T-cell (primary cell): ENCODE measurements around the gene PLAC1. TPM values are rescaled to one million over a fixed set of nuclear protein-coding genes. Genes with fewer than 3 reads are reported as not detected.

Source experiments
- ATAC-seq, 4 experiments: fragments of 200-7000 bp in 3 of 4; fragments of 150-1000 bp in 1 of 4; cut with Tn5 transposase; replicated peaks in 1 of 4; 1 replicate in 3 of 4; 2 replicates in 1 of 4; pipeline ENCODE4 v1.10.0; 2021; ENCODE audit warnings: moderate library complexity in 3 of 4, mild to moderate bottlenecking in 2 of 4, moderate number of reproducible peaks in 1 of 4
- CTCF ChIA-PET, 2 donors: fragments of 300-600 bp; sonication (Branson Sonifier 250); formaldehyde crosslinking; loops; one replicate each; lab custom pipeline; 2022; ENCODE audit warnings: antibody characterized with exemption in 2 of 2; lab: Charles Lee
- POLR2A ChIA-PET, 2 donors: fragments of 300-600 bp; sonication (Branson Sonifier 250); formaldehyde crosslinking; loops; one replicate each; lab custom pipeline; 2022; ENCODE audit warnings: antibody characterized with exemption in 2 of 2; lab: Charles Lee
- DNase-seq, 35 experiments: peaks; one replicate each; pipeline versions ENCODE4 v3.0.0 to v3.0.0-alpha.2; 2013 to 2023
- H3K27ac ChIP-seq: one replicate; pipeline ENCODE4 v1.5.1; 2013; ENCODE audit warnings: low read length
- H3K27me3 ChIP-seq, 2 experiments: replicated peaks in 1 of 2; 1 replicate in 1 of 2; 2 replicates in 1 of 2; pipeline versions ENCODE4 v1.6.1 to v1.7.0; 2013; ENCODE audit warnings: low read length in 1 of 2, mixed read lengths in 1 of 2; ENCODE audit not compliant: control insufficient read depth in 2 of 2, insufficient read depth in 2 of 2; ENCODE audit errors: extremely low read depth in 1 of 2
- H3K36me3 ChIP-seq, 2 donors: 1 replicate in 1 of 2; 2 replicates in 1 of 2; pipeline versions ENCODE4 v1.6.1 to v1.7.0; 2013; ENCODE audit warnings: low read length in 1 of 2; ENCODE audit not compliant: control insufficient read depth in 2 of 2, insufficient read depth in 1 of 2; ENCODE audit errors: extremely low read depth in 1 of 2
- H3K4me1 ChIP-seq, 2 experiments: 1 replicate in 1 of 2; 2 replicates in 1 of 2; pipeline versions ENCODE4 v1.6.1 to v1.7.0; 2013; ENCODE audit warnings: low read length in 2 of 2, mixed read lengths in 1 of 2; ENCODE audit not compliant: insufficient read depth in 2 of 2, control insufficient read depth in 1 of 2; ENCODE audit errors: extremely low read depth in 1 of 2
- H3K4me3 ChIP-seq, 2 donors: 1 replicate in 1 of 2; 2 replicates in 1 of 2; pipeline versions ENCODE4 v1.5.1 to v1.7.0; 2013; ENCODE audit warnings: mild to moderate bottlenecking in 2 of 2, low read length in 1 of 2, moderate library complexity in 1 of 2; ENCODE audit not compliant: control insufficient read depth in 1 of 2; ENCODE audit errors: extremely low read depth in 1 of 2
- H3K9me3 ChIP-seq: 2 replicates; pipeline ENCODE4 v1.7.0; 2013
- H3K27ac Mint-ChIP-seq, 2 donors: one replicate each; pipeline ENCODE4 v1.8.0; 2020 to 2021; ENCODE audit warnings: mild to moderate bottlenecking in 2 of 2, mixed read lengths in 2 of 2
- H3K27me3 Mint-ChIP-seq, 2 donors: one replicate each; pipeline ENCODE4 v1.8.0; 2021 to 2022; ENCODE audit warnings: mixed read lengths in 2 of 2
- H3K36me3 Mint-ChIP-seq: one replicate; pipeline ENCODE4 v1.8.0; 2021; ENCODE audit warnings: mixed read lengths
- H3K4me1 Mint-ChIP-seq, 3 donors: one replicate each; pipeline ENCODE4 v1.8.0; 2020 to 2022; ENCODE audit warnings: mixed read lengths in 3 of 3, mild to moderate bottlenecking in 1 of 3
- H3K4me3 Mint-ChIP-seq, 3 donors: one replicate each; pipeline ENCODE4 v1.8.0; 2020 to 2022; ENCODE audit warnings: mild to moderate bottlenecking in 3 of 3, mixed read lengths in 3 of 3, moderate library complexity in 3 of 3
- H3K9me3 Mint-ChIP-seq, 3 donors: one replicate each; pipeline ENCODE4 v1.8.0; 2020 to 2022; ENCODE audit warnings: mixed read lengths in 3 of 3
- WGBS: methylation state at CpG from one replicate; pipeline ENCODE4 v1.1.5; 2013; ENCODE audit warnings: missing lambda C conversion rate; ENCODE audit not compliant: insufficient coverage; 5-methylcytosine and 5-hydroxymethylcytosine counted together
- total RNA-seq, 35 experiments: library from RNA in 6 of 35; stranded (reverse) in 6 of 35; fragments of 120-200 nt in 1 of 35; gene quantifications; one replicate each; pipeline versions ENCODE4 v1.2.1 to v1.2.4 and lab custom pipeline; 2013 to 2026

The PLAC1 gene
- total RNA-seq, 5 donors from 2014 or later (not counting 1 experiment from before 2014, with no cell fraction given) = not detected

- peaks cover 0 to 15% of the 10 kb centered on the region in 2 donors for H3K27me3 Mint-ChIP-seq
- Histone ChIP-seq H3K27ac (no peak overlapping the region), H3K4me3 (no peak overlapping the region), H3K9me3 (no peaks in the 10 kb centered on the region), H3K4me1 (no peaks in the 10 kb centered on the region), H3K27me3 (no peaks in the 10 kb centered on the region), H3K36me3 (no peaks in the 10 kb centered on the region)
- WGBS = no CpG with 5 or more reads among the region's 4 CpGs
- H3K27ac Mint-ChIP-seq = no peak overlapping the region
- no peak overlapping the region for H3K4me3 Mint-ChIP-seq
- no peaks in the 10 kb centered on the region for H3K9me3 Mint-ChIP-seq
- H3K36me3 Mint-ChIP-seq = no peaks in the 10 kb centered on the region
- POLR2A ChIA-PET = no interaction called here
- CTCF ChIA-PET = no interaction called here
- no peaks in the 10 kb centered on the region for H3K4me1 Mint-ChIP-seq
- DNase-seq (no peak), ATAC-seq (no peak)
Measured at GRCh38 chrX:134672101-134672500, 13.8 kb upstream of the PLAC1 start.

- DNase-seq = no peak
- no peak overlapping the region for H3K4me3 Mint-ChIP-seq
- H3K27ac Mint-ChIP-seq = no peak overlapping the region
- no peaks in the 10 kb centered on the region for H3K27me3 ChIP-seq
- no peak overlapping the region for H3K27ac ChIP-seq
- H3K4me1 Mint-ChIP-seq = no peaks in the 10 kb centered on the region
- POLR2A ChIA-PET = no interaction called here
- no peaks in the 10 kb centered on the region for H3K9me3 ChIP-seq
- H3K27me3 Mint-ChIP-seq = peaks cover 0 to 15% of the 10 kb centered on the region in 2 donors
- WGBS = no CpG with 5 or more reads among the region's 6 CpGs
- H3K36me3 ChIP-seq = no peaks in the 10 kb centered on the region
- CTCF ChIA-PET = no interaction called here
- ATAC-seq = no peak
- no peaks in the 10 kb centered on the region for H3K9me3 Mint-ChIP-seq
- no peaks in the 10 kb centered on the region for H3K36me3 Mint-ChIP-seq
- no peaks in the 10 kb centered on the region for H3K4me1 ChIP-seq
- no peak overlapping the region for H3K4me3 ChIP-seq
Measured at GRCh38 chrX:134671294-134671693, 13.0 kb upstream of the PLAC1 start.

GRCh38 chrX:134670134-134670924, 12.1 kb upstream of the PLAC1 start:
- no peak overlapping the region for H3K27ac ChIP-seq
- ATAC-seq = no peak
- ChIA-PET CTCF (interaction anchor here in 1 of 2 donors (0.6 kb wide), 1 partner anchor 13 kb away, joined by 4 read pairs; no protein-coding TSS in a partner anchor), POLR2A (interaction anchor here in 1 of 2 donors (0.5 kb wide), 1 partner anchor 280 kb away, joined by 4 read pairs; no protein-coding TSS in a partner anchor)
- no peak overlapping the region for H3K27ac Mint-ChIP-seq
- H3K4me3 ChIP-seq = no peak overlapping the region
- DNase-seq = no peak
- peaks cover 0 to 18% of the 10 kb centered on the region in 2 donors for H3K27me3 Mint-ChIP-seq
- no peaks in the 10 kb centered on the region for H3K36me3 Mint-ChIP-seq
- no CpG with 5 or more reads among the region's 1 CpG for WGBS
- no peaks in the 10 kb centered on the region for H3K4me1 Mint-ChIP-seq
- H3K36me3 ChIP-seq = no peaks in the 10 kb centered on the region
- H3K9me3 ChIP-seq = no peaks in the 10 kb centered on the region
- no peaks in the 10 kb centered on the region for H3K4me1 ChIP-seq
- H3K4me3 Mint-ChIP-seq = no peak overlapping the region
- H3K27me3 ChIP-seq = no peaks in the 10 kb centered on the region
- no peaks in the 10 kb centered on the region for H3K9me3 Mint-ChIP-seq

GRCh38 chrX:134669378-134670098, 11.3 kb upstream of the PLAC1 start:
- peaks cover 0 to 23% of the 10 kb centered on the region in 2 donors for H3K27me3 Mint-ChIP-seq
- H3K4me3 ChIP-seq = no peak overlapping the region
- no peaks in the 10 kb centered on the region for H3K4me1 ChIP-seq
- H3K27ac ChIP-seq = no peak overlapping the region
- H3K36me3 ChIP-seq = no peaks in the 10 kb centered on the region
- CTCF ChIA-PET = interaction anchor here in 1 of 2 donors (0.6 kb wide), 1 partner anchor 12 kb away, joined by 4 read pairs; no protein-coding TSS in a partner anchor
- ATAC-seq = no peak
- no peak overlapping the region for H3K27ac Mint-ChIP-seq
- H3K9me3 Mint-ChIP-seq = no peaks in the 10 kb centered on the region
- no peak overlapping the region for H3K4me3 Mint-ChIP-seq
- no peaks in the 10 kb centered on the region for H3K9me3 ChIP-seq
- H3K36me3 Mint-ChIP-seq = no peaks in the 10 kb centered on the region
- POLR2A ChIA-PET = no interaction called here
- WGBS = 87% methylated on average over 10 of the region's 14 CpGs
- H3K27me3 ChIP-seq = no peaks in the 10 kb centered on the region
- no peaks in the 10 kb centered on the region for H3K4me1 Mint-ChIP-seq
- DNase-seq = no peak

- no peak overlapping the region for H3K27ac ChIP-seq
- peaks cover 0 to 30% of the 10 kb centered on the region in 2 donors for H3K27me3 Mint-ChIP-seq
- POLR2A ChIA-PET = no interaction called here
- ATAC-seq = no peak
- no peaks in the 10 kb centered on the region for H3K36me3 ChIP-seq
- H3K4me1 Mint-ChIP-seq = no peaks in the 10 kb centered on the region
- H3K36me3 Mint-ChIP-seq = no peaks in the 10 kb centered on the region
- no peak overlapping the region for H3K4me3 Mint-ChIP-seq
- H3K9me3 ChIP-seq = no peaks in the 10 kb centered on the region
- no peak overlapping the region for H3K4me3 ChIP-seq
- no peaks in the 10 kb centered on the region for H3K9me3 Mint-ChIP-seq
- H3K4me1 ChIP-seq = no peaks in the 10 kb centered on the region
- H3K27ac Mint-ChIP-seq = no peak overlapping the region
- CTCF ChIA-PET = no interaction called here
- DNase-seq = no peak
- H3K27me3 ChIP-seq = peaks cover 0 to 3% of the 10 kb centered on the region in 2 experiments
- WGBS = 78% methylated on average over 1 of the region's 1 CpG
Measured at GRCh38 chrX:134664202-134664601, 5.9 kb upstream of the PLAC1 start.

GRCh38 chrX:134661295-134661694, 3.0 kb upstream of the PLAC1 start:
- Histone ChIP-seq H3K9me3 (no peaks in the 10 kb centered on the region), H3K27ac (no peak overlapping the region), H3K36me3 (no peaks in the 10 kb centered on the region), H3K4me3 (no peak overlapping the region), H3K4me1 (no peaks in the 10 kb centered on the region), H3K27me3 (peaks cover 0 to 3% of the 10 kb centered on the region in 2 experiments)
- no peak overlapping the region for H3K27ac Mint-ChIP-seq
- no peaks in the 10 kb centered on the region for H3K4me1 Mint-ChIP-seq
- no peak overlapping the region for H3K4me3 Mint-ChIP-seq
- H3K36me3 Mint-ChIP-seq = no peaks in the 10 kb centered on the region
- peaks cover 0 to 39% of the 10 kb centered on the region in 2 donors for H3K27me3 Mint-ChIP-seq
- ChIA-PET POLR2A (no interaction called here), CTCF (no interaction called here)
- DNase-seq (no peak), ATAC-seq (no peak)
- H3K9me3 Mint-ChIP-seq = no peaks in the 10 kb centered on the region
- WGBS = no CpG with 5 or more reads among the region's 4 CpGs
